ENCODE data around the gene ASIC2.
A peak's percentile ranks its signal among the peaks of the same experiment; 100 is the strongest.

ASIC2 gene

GRCh38 chr17:33197342-33197741 is 95.8 kb downstream of the ASIC2 start:
- no peak for TF ChIP-seq CTCF (IDR thresholded peaks at IDR 0.05; ENCODE audit: insufficient read depth, low read depth, low read length, missing control alignments)
- no peak for DNase-seq (ENCODE audit: low read depth)
- H3K4me3 ChIP-seq (ENCODE audit: low read length) = no peak overlapping the region

GRCh38 chr17:33196883-33197282 is 96.2 kb downstream of the ASIC2 start:
- TF ChIP-seq CTCF (IDR thresholded peaks at IDR 0.05; ENCODE audit: insufficient read depth, low read depth, low read length, missing control alignments) = no peak
- H3K4me3 ChIP-seq (ENCODE audit: low read length) = no peak overlapping the region
- DNase-seq (ENCODE audit: low read depth) = no peak

GRCh38 chr17:33192951-33193911 is 99.9 kb downstream of the ASIC2 start:
- DNase-seq (ENCODE audit: low read depth) = no peak
- TF ChIP-seq CTCF (IDR thresholded peaks at IDR 0.05; ENCODE audit: insufficient read depth, low read depth, low read length, missing control alignments) = no peak
- H3K4me3 ChIP-seq (ENCODE audit: low read length) = no peak overlapping the region

- DNase-seq (ENCODE audit: low read depth) = peak; percentile 60
- no peak overlapping the region for H3K4me3 ChIP-seq (ENCODE audit: low read length)
- no peak for TF ChIP-seq CTCF (IDR thresholded peaks at IDR 0.05; ENCODE audit: insufficient read depth, low read depth, low read length, missing control alignments)
These were observed 109.5 kb downstream of the ASIC2 start for GRCh38 chr17:33183487-33184026.

GRCh38 chr17:33179151-33179550 is 113.9 kb downstream of the ASIC2 start:
- no peak overlapping the region for H3K4me3 ChIP-seq (ENCODE audit: low read length)
- no peak for TF ChIP-seq CTCF (IDR thresholded peaks at IDR 0.05; ENCODE audit: insufficient read depth, low read depth, low read length, missing control alignments)
- DNase-seq (ENCODE audit: low read depth) = no peak

GRCh38 chr17:33178681-33179080 is 114.4 kb downstream of the ASIC2 start:
- peak; percentile 12 for DNase-seq (ENCODE audit: low read depth)
- TF ChIP-seq CTCF (IDR thresholded peaks at IDR 0.05; ENCODE audit: insufficient read depth, low read depth, low read length, missing control alignments) = no peak
- H3K4me3 ChIP-seq (ENCODE audit: low read length) = no peak overlapping the region
